Lower leg skin (tissue), 3 donors: Measurements from ENCODE around the gene CCDC8.

Experiments used
- POLR2A ChIP-seq, 2 donors: fragments of 450-650 bp; IDR thresholded peaks; one replicate each; pipeline ENCODE4 v1.6.1; 2016 to 2017; ENCODE audit warnings: antibody characterized with exemption in 2 of 2, mild to moderate bottlenecking in 1 of 2, moderate library complexity in 1 of 2
- TF ChIP-seq, protein P1 (sequence below), 3 donors: fragments of 450-650 bp; IDR thresholded peaks; one replicate each; pipeline ENCODE4 v1.5.1; 2016; ENCODE audit warnings: antibody characterized with exemption in 3 of 3, mild to moderate bottlenecking in 3 of 3, moderate library complexity in 2 of 3

DNA sequence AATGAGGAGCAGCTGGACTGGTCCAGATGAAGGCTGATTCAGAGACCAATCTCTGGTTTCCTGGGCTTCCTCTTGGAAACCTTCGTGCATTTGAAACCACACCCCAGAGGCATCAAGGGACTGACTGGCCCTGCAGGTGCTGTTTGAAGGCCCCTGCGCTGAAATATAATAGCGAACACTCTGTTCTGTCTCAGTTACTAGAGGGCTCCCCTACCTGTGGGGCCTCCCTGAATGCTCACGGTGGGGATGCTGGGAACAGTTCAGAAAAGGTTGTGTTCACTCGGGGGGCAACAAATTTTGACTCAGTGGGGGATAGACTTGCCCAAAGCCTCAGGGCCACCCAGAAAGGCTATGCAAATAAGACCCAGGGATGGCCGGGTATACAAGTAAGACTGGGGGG is 6.4 kb downstream of the CCDC8 start:
- TF ChIP-seq, protein P1, sequence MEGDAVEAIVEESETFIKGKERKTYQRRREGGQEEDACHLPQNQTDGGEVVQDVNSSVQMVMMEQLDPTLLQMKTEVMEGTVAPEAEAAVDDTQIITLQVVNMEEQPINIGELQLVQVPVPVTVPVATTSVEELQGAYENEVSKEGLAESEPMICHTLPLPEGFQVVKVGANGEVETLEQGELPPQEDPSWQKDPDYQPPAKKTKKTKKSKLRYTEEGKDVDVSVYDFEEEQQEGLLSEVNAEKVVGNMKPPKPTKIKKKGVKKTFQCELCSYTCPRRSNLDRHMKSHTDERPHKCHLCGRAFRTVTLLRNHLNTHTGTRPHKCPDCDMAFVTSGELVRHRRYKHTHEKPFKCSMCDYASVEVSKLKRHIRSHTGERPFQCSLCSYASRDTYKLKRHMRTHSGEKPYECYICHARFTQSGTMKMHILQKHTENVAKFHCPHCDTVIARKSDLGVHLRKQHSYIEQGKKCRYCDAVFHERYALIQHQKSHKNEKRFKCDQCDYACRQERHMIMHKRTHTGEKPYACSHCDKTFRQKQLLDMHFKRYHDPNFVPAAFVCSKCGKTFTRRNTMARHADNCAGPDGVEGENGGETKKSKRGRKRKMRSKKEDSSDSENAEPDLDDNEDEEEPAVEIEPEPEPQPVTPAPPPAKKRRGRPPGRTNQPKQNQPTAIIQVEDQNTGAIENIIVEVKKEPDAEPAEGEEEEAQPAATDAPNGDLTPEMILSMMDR (IDR thresholded peaks at IDR 0.05): no peak
- TF ChIP-seq POLR2A (IDR thresholded peaks at IDR 0.05): no peak
